ENCODE results near the gene KSR1. TPM values are rescaled to one million over a fixed set of nuclear protein-coding genes. Genes with fewer than 3 reads are reported as not detected.
A peak's percentile ranks its signal among the peaks of the same experiment; 100 is the strongest.

Gene KSR1
- total and polyA plus RNA-seq, 11 donors: 6.1 to 31.1 (median 7.5) TPM

- Histone ChIP-seq H3K36me3 (no peaks in the 10 kb centered on the region), H3K9me3 (peaks cover 0 to 4% (median 0%) of the 10 kb centered on the region in 12 donors), H3K4me1 (peaks cover 0 to 25% (median 7%) of the 10 kb centered on the region in 12 donors), H3K27ac (no peak overlapping the region), H3K27me3 (no peaks in the 10 kb centered on the region), H3K4me3 (no peak overlapping the region)
- ATAC-seq: peak; percentile 50 to 69 (median 60)
- 41 to 59% (median 57%) methylated on average over 12 of the region's 12 CpGs for WGBS, 4 donors
- TF ChIP-seq, protein P1, sequence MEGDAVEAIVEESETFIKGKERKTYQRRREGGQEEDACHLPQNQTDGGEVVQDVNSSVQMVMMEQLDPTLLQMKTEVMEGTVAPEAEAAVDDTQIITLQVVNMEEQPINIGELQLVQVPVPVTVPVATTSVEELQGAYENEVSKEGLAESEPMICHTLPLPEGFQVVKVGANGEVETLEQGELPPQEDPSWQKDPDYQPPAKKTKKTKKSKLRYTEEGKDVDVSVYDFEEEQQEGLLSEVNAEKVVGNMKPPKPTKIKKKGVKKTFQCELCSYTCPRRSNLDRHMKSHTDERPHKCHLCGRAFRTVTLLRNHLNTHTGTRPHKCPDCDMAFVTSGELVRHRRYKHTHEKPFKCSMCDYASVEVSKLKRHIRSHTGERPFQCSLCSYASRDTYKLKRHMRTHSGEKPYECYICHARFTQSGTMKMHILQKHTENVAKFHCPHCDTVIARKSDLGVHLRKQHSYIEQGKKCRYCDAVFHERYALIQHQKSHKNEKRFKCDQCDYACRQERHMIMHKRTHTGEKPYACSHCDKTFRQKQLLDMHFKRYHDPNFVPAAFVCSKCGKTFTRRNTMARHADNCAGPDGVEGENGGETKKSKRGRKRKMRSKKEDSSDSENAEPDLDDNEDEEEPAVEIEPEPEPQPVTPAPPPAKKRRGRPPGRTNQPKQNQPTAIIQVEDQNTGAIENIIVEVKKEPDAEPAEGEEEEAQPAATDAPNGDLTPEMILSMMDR (IDR thresholded peaks at IDR 0.05): no peak
- no peak for TF ChIP-seq POLR2A (IDR thresholded peaks at IDR 0.05)
- DNase-seq: peak in 1 of 5 donors; percentile 31
- intact Hi-C loops (cut with DNase I): loop anchor here in 2 of 10 donors (5.0 kb wide), 3 partner anchors 35 to 95 kb away; no protein-coding TSS in a partner anchor
Measured at GRCh38 chr17:27502526-27503324, 46.5 kb downstream of the KSR1 start.

GRCh38 chr17:27503611-27504010 lies 47.4 kb downstream of the KSR1 start:
- Histone ChIP-seq H3K36me3 (no peaks in the 10 kb centered on the region), H3K27me3 (no peaks in the 10 kb centered on the region), H3K9me3 (peaks cover 0 to 4% (median 0%) of the 10 kb centered on the region in 12 donors), H3K27ac (no peak overlapping the region), H3K4me1 (peaks cover 0 to 25% (median 7%) of the 10 kb centered on the region in 12 donors), H3K4me3 (no peak overlapping the region)
- no peak for ATAC-seq
- DNase-seq: no peak
- intact Hi-C loops (cut with DNase I): loop anchor here in 2 of 10 donors (5.0 kb wide), 3 partner anchors 34 to 94 kb away; no protein-coding TSS in a partner anchor
- 94 to 97% (median 95%) methylated on average over 8 of the region's 8 CpGs for WGBS, 4 donors
- no peak for TF ChIP-seq POLR2A (IDR thresholded peaks at IDR 0.05)
- TF ChIP-seq, protein P1 (IDR thresholded peaks at IDR 0.05): no peak

- ATAC-seq: no peak
- Histone ChIP-seq H3K4me3 (no peak overlapping the region), H3K36me3 (no peaks in the 10 kb centered on the region), H3K4me1 (peaks cover 0 to 25% (median 7%) of the 10 kb centered on the region in 12 donors), H3K9me3 (peaks cover 0 to 4% (median 0%) of the 10 kb centered on the region in 12 donors), H3K27ac (no peak overlapping the region), H3K27me3 (no peaks in the 10 kb centered on the region)
- TF ChIP-seq, protein P1 (IDR thresholded peaks at IDR 0.05): no peak
- no peak for TF ChIP-seq POLR2A (IDR thresholded peaks at IDR 0.05)
- no peak for DNase-seq
- intact Hi-C loops (cut with DNase I): loop anchor here in 2 of 10 donors (5.0 kb wide), 3 partner anchors 33 to 93 kb away; no protein-coding TSS in a partner anchor
- 63 to 80% (median 73%) methylated on average over 14 to 15 of the region's 15 CpGs for WGBS, 4 donors
Measured at GRCh38 chr17:27504188-27504995, 48.1 kb downstream of the KSR1 start.
